K562 (cell line): ENCODE results near the gene RGS12. TPM values are rescaled to one million over a fixed set of nuclear protein-coding genes. Genes with fewer than 3 reads are reported as not detected.

Experiments used
- ATAC-seq: fragments of 200-7000 bp; cut with Tn5 transposase; 3 replicates; pipeline ENCODE4 v1.9.1; 2020; ENCODE audit warnings: moderate library complexity
- BruUV-seq: library from RNA; stranded (reverse); fragments of 400-500 nt; replicated peaks from 2 replicates; lab custom pipeline; 2021; lab: Mats Ljungman, UMichigan
- CTCF ChIA-PET: fragments of 300-600 bp; formaldehyde crosslinking; extraction: SDS; loops from one replicate; lab custom pipeline; 2021; ENCODE audit warnings: low intra/inter-chr PET ratio; lab: Yijun Ruan, JAX
- POLR2A ChIA-PET: fragments of 300-600, 350-650 bp; sonication (Branson Sonifier 250); formaldehyde crosslinking; extraction: SDS; loops from one replicate; lab custom pipeline; 2021; ENCODE audit warnings: antibody characterized with exemption, inconsistent platforms; lab: Yijun Ruan, JAX
- DNase-seq, 4 experiments: peaks; one replicate each; pipeline versions ENCODE4 v3.0.0 to v3.0.0-alpha.2; 2011 to 2018; ENCODE audit warnings: low spot score in 3 of 4, mixed read lengths in 3 of 4; ENCODE audit errors: extremely low read depth in 1 of 4
- FAIRE-seq: peaks from 2 replicates; lab custom pipeline; 2011; peaks lifted over from hg19 to GRCh38; lab: Jason Lieb, UNC
- H2AFZ ChIP-seq: 2 replicates; pipeline ENCODE4 v1.6.0; 2011; ENCODE audit warnings: low read depth, low read length, control low read depth, inconsistent platforms
- H3K27ac ChIP-seq: fragments of 200-600 bp; 3 replicates; pipeline ENCODE4 v1.8.0; 2011; ENCODE audit warnings: low read depth, mild to moderate bottlenecking, control low read depth, inconsistent platforms, low read length, moderate library complexity, mixed read lengths; ENCODE audit errors: extremely low read depth
- H3K27me3 ChIP-seq, 2 experiments: fragments of 300-600 bp in 1 of 2; 2 replicates in 1 of 2; 3 replicates in 1 of 2; pipeline versions ENCODE4 v1.6.0 to v1.8.0; 2011; ENCODE audit warnings: inconsistent platforms in 2 of 2, low read length in 2 of 2, mild to moderate bottlenecking in 1 of 2, mixed read lengths in 1 of 2, moderate library complexity in 1 of 2; ENCODE audit not compliant: control insufficient read depth in 2 of 2, insufficient read depth in 2 of 2
- H3K36me3 ChIP-seq: fragments of 300-600 bp; 3 replicates; pipeline ENCODE4 v1.8.0; 2011; ENCODE audit warnings: mild to moderate bottlenecking, low read length, inconsistent platforms; ENCODE audit not compliant: control insufficient read depth, insufficient read depth
- H3K4me1 ChIP-seq, 2 experiments: fragments of 200-600 bp in 1 of 2; replicated peaks in 1 of 2; 2 replicates in 1 of 2; 3 replicates in 1 of 2; pipeline versions ENCODE4 v1.5.1 to v1.8.0; 2011; ENCODE audit warnings: inconsistent platforms in 2 of 2, low read length in 2 of 2, mild to moderate bottlenecking in 1 of 2, mixed read lengths in 1 of 2, moderate library complexity in 1 of 2; ENCODE audit not compliant: control insufficient read depth in 2 of 2, insufficient read depth in 2 of 2
- H3K4me2 ChIP-seq: 2 replicates; pipeline ENCODE4 v1.6.1; 2011; ENCODE audit warnings: low read length, control low read depth, inconsistent platforms, mixed read lengths; ENCODE audit not compliant: insufficient read depth
- H3K4me3 ChIP-seq: fragments of 200-600 bp; sonication (generic), shearing (Covaris generic); 2 replicates; pipeline ENCODE4 v1.5.1; 2016; ENCODE audit warnings: control low read depth, inconsistent platforms
- H3K79me2 ChIP-seq: fragments of 200-600 bp; 3 replicates; pipeline ENCODE4 v1.8.0; 2011; ENCODE audit warnings: low read length, inconsistent platforms; ENCODE audit not compliant: control insufficient read depth, insufficient read depth
- H3K9ac ChIP-seq, 2 experiments: 2 replicates each; pipeline versions ENCODE4 v1.6.0 to v1.6.1; 2011; ENCODE audit warnings: low read depth in 2 of 2, low read length in 2 of 2, control low read depth in 1 of 2, inconsistent platforms in 1 of 2, mild to moderate bottlenecking in 1 of 2, mixed read lengths in 1 of 2; ENCODE audit not compliant: insufficient read depth in 1 of 2
- H3K9me1 ChIP-seq: one replicate; pipeline ENCODE4 v1.6.0; 2011; ENCODE audit warnings: inconsistent platforms, mild to moderate bottlenecking, low read length, moderate library complexity; ENCODE audit not compliant: control insufficient read depth, insufficient read depth
- H3K9me3 ChIP-seq: replicated peaks from 2 replicates; pipeline ENCODE4 v1.5.1; 2011; ENCODE audit warnings: low read depth, low read length, inconsistent platforms; ENCODE audit not compliant: control insufficient read depth, insufficient read depth
- H4K20me1 ChIP-seq: replicated peaks from 2 replicates; pipeline ENCODE4 v1.6.1; 2011; ENCODE audit warnings: low read length, inconsistent platforms, mixed read lengths; ENCODE audit not compliant: control insufficient read depth, insufficient read depth
- ARHGAP35 ChIP-seq: fragments of 450-650 bp; IDR thresholded peaks from 2 replicates; pipeline ENCODE4 v1.6.1; 2018; ENCODE audit not compliant: partially characterized antibody
- BMI1 ChIP-seq: fragments of 150-350 bp; IDR thresholded peaks from 2 replicates; pipeline ENCODE4 v1.6.1; 2014; ENCODE audit warnings: low read length
- EWSR1 ChIP-seq: fragments of 450-650 bp; IDR thresholded peaks from 2 replicates; pipeline ENCODE4 v1.6.1; 2018; ENCODE audit warnings: borderline replicate concordance, mild to moderate bottlenecking, low read depth, moderate library complexity; ENCODE audit not compliant: partially characterized antibody
- FOS ChIP-seq: IDR thresholded peaks from 3 replicates; pipeline ENCODE4 v1.6.1; 2011; ENCODE audit not compliant: insufficient read length; ENCODE audit errors: extremely low read depth
- JUNB ChIP-seq: fragments of 450-650 bp; formaldehyde crosslinking; conservative IDR thresholded peaks from 2 replicates; pipeline ENCODE4 v1.4.0; 2020; ENCODE audit warnings: mild to moderate bottlenecking
- LEF1 ChIP-seq: fragments of 450-650 bp; IDR thresholded peaks from 2 replicates; pipeline ENCODE4 v1.6.1; 2016; ENCODE audit warnings: mild to moderate bottlenecking
- MIER1 ChIP-seq: fragments of 450-650 bp; IDR thresholded peaks from 2 replicates; pipeline ENCODE4 v1.6.1; 2016; ENCODE audit warnings: antibody characterized with exemption, mild to moderate bottlenecking, low read depth
- POLR3G ChIP-seq: IDR thresholded peaks from 2 replicates; pipeline ENCODE4 v1.6.1; 2011; ENCODE audit not compliant: insufficient read length, insufficient replicate concordance; ENCODE audit errors: extremely low read depth
- SMAD1 ChIP-seq: fragments of 150-350 bp; IDR thresholded peaks from 2 replicates; pipeline ENCODE4 v1.6.1; 2014; ENCODE audit warnings: low read length, low read depth; ENCODE audit not compliant: partially characterized antibody
- SMARCA5 ChIP-seq: fragments of 450-650 bp; IDR thresholded peaks from 2 replicates; pipeline ENCODE4 v1.6.1; 2016
- SMARCC2 ChIP-seq: fragments of 450-650 bp; IDR thresholded peaks from 2 replicates; pipeline ENCODE4 v1.6.1; 2017; ENCODE audit warnings: antibody characterized with exemption, moderate library complexity, mild to moderate bottlenecking, low read depth
- ZNF280A ChIP-seq: fragments of 450-650 bp; IDR thresholded peaks from 2 replicates; pipeline ENCODE4 v1.6.1; 2018; ENCODE audit warnings: mild to moderate bottlenecking, low read depth; ENCODE audit not compliant: partially characterized antibody
- ZNF717 ChIP-seq: fragments of 250-450 bp; sonication (Bioruptor Pico); IDR thresholded peaks from 2 replicates; pipeline ENCODE4 v1.5.0; 2021
- WGBS: fragments of 100-300 bp; shearing (Covaris generic); methylation state at CpG from one replicate; pipeline ENCODE4 v1.1.6; 2016; ENCODE audit warnings: low coverage, mixed read lengths; ENCODE audit not compliant: insufficient coverage; ENCODE audit errors: missing lambda C conversion rate; 5-methylcytosine and 5-hydroxymethylcytosine counted together
- in situ Hi-C: fragments of 300-500 bp; cut with MboI; formaldehyde crosslinking; loops from 4 replicates; pipeline ENCODE4 v1.15.0; 2018; ENCODE audit warnings: inconsistent platforms, mixed read lengths
- intact Hi-C: fragments of 100-400 bp; cut with micrococcal nuclease; formaldehyde crosslinking; loops from 2 replicates; pipeline ENCODE4 v1.14.2; 2022
- polyA plus RNA-seq, 8 experiments: library from polyadenylated mRNA; depleted of rRNA in 4 of 8; stranded (reverse) in 5 of 8; unstranded in 3 of 8; fragments of >200 nt; fragmentation: Nextera tagmentation in 2 of 8; fragmentation: Illumina TruSeq in 1 of 8; extraction: Ambion mirVana in 2 of 8; extraction: Trizol in 1 of 8; gene quantifications; 2 replicates each; pipeline versions ENCODE4 v1.2.1 to v1.2.3, GENCODE V29; 2011 to 2014; ENCODE audit warnings: inconsistent platforms in 1 of 8, missing spikeins in 1 of 8
- total RNA-seq, 7 experiments: library from RNA; depleted of rRNA in 6 of 7; stranded (reverse); fragments of >200 nt in 6 of 7; fragmentation: Illumina TruSeq in 2 of 7; extraction: Trizol in 2 of 7; gene quantifications; 2 replicates each; pipeline versions ENCODE4 v1.2.1 to v1.2.3, GENCODE V29; 2011 to 2021; ENCODE audit warnings: low replicate concordance in 1 of 7

The RGS12 gene
- total and polyA plus RNA-seq, 9 of the 15 experiments (the other 6 are each of a cell fraction or from before 2014, with no cell fraction given), result 0.30 to 8.8 (median 5.5) TPM

GRCh38 chr4:3244747-3245146, 48.1 kb upstream of the RGS12 start:
- no peak overlapping the region for H3K9ac ChIP-seq

More at GRCh38 chr4:3244747-3245146, 48.1 kb upstream of the RGS12 start:
- WGBS, result 37% methylated on average over 9 of the region's 9 CpGs
- peaks cover 0 to 5% of the 10 kb centered on the region in 2 experiments; a peak in 1 of 5 replicates for H3K27me3 ChIP-seq
- H3K9me3 ChIP-seq, result no peaks in the 10 kb centered on the region
- in situ Hi-C loops, result no loop called here
- H3K4me1 ChIP-seq, result peaks cover 22 to 73% of the 10 kb centered on the region in 2 experiments; a peak in 4 of 5 replicates
- H3K4me2 ChIP-seq, result no peak overlapping the region
- no TSS peak for BruUV-seq
- POLR2A ChIA-PET, result interaction anchor here (0.6 to 0.9 kb wide), 2 partner anchors 22 to 256 kb away, joined by 3 read pairs; no protein-coding TSS in a partner anchor
- H4K20me1 ChIP-seq, result peaks cover 4% of the 10 kb centered on the region
- peaks cover 4% of the 10 kb centered on the region; the same call in 1 of the 3 replicates for H3K36me3 ChIP-seq
- no peak overlapping the region for H3K27ac ChIP-seq
- H3K79me2 ChIP-seq, result no peaks in the 10 kb centered on the region
- TF ChIP-seq ZNF280A, result no peak
- TF ChIP-seq BMI1, result no peak
- no peak for TF ChIP-seq MIER1
- no peak for TF ChIP-seq ZNF717 (CRISPR knock-in tag)
- no peak for TF ChIP-seq FOS
- TF ChIP-seq SMARCA5, result no peak
- TF ChIP-seq SMARCC2, result no peak
- TF ChIP-seq JUNB (CRISPR knock-in tag), result no peak
- no peak for TF ChIP-seq SMAD1
- no peak for TF ChIP-seq EWSR1
- TF ChIP-seq LEF1, result no peak
- TF ChIP-seq ARHGAP35, result no peak
- no peak for TF ChIP-seq POLR3G
- TF ChIP-seq, all 486 proteins: peak for 0
- no peak overlapping the region for H2AFZ ChIP-seq
- H3K4me3 ChIP-seq, result no peak overlapping the region
- FAIRE-seq (no peak), ATAC-seq (no peak), DNase-seq (peak in 2 of 4 experiments; percentile 45 to 48)
- CTCF ChIA-PET, result no interaction called here
- intact Hi-C loops, result loop anchor here (5.0 kb wide), 1 partner anchor 198 kb away; the partner anchor contains the start of gene HGFAC
- no peaks in the 10 kb centered on the region for H3K9me1 ChIP-seq
